Measurements from ENCODE around the gene SLC22A2. TPM values are rescaled to one million over a fixed set of nuclear protein-coding genes. Genes with fewer than 3 reads are reported as not detected.

Gene SLC22A2
- total RNA-seq, 1 donor from 2014 or later = not detected

- H2AFZ ChIP-seq (ENCODE audit: low read depth, low read length) = no peak overlapping the region
- Mint-ChIP-seq H3K27ac (ENCODE audit: unreplicated experiment) (no peak overlapping the region), H3K4me3 (ENCODE audit: unreplicated experiment) (no peak overlapping the region), H3K9me3 (ENCODE audit: unreplicated experiment) (no peaks in the 10 kb centered on the region), H3K36me3 (ENCODE audit: low read depth, unreplicated experiment) (no peaks in the 10 kb centered on the region), H3K27me3 (ENCODE audit: low read depth, unreplicated experiment) (peaks cover 16% of the 10 kb centered on the region), H3K4me1 (ENCODE audit: low read depth, unreplicated experiment) (peaks cover 9% of the 10 kb centered on the region)
- no peaks in the 10 kb centered on the region for H3K79me2 ChIP-seq (ENCODE audit: insufficient read depth, low read length)
- no peaks in the 10 kb centered on the region for H3K4me1 ChIP-seq (ENCODE audit: insufficient read depth, low read length)
- H3K9me3 ChIP-seq (ENCODE audit: insufficient read depth, low read depth, low read length) = no peaks in the 10 kb centered on the region
- no peak overlapping the region for H3K4me2 ChIP-seq (ENCODE audit: low read length)
- no peak overlapping the region for H3K27ac ChIP-seq (ENCODE audit: low read depth, low read length)
- no peak overlapping the region for H3K9ac ChIP-seq (ENCODE audit: low read length)
- no peaks in the 10 kb centered on the region for H4K20me1 ChIP-seq (ENCODE audit: insufficient read depth, low read length)
- H3K36me3 ChIP-seq (ENCODE audit: insufficient read depth, low read length) = no peaks in the 10 kb centered on the region
- peaks cover 3% of the 10 kb centered on the region for H3K27me3 ChIP-seq (ENCODE audit: insufficient read depth, low read length)
- FAIRE-seq = no peak
- no peak for TF ChIP-seq EZH2 (IDR thresholded peaks at IDR 0.05; ENCODE audit: insufficient read depth, low read length)
- TF ChIP-seq, protein P1, sequence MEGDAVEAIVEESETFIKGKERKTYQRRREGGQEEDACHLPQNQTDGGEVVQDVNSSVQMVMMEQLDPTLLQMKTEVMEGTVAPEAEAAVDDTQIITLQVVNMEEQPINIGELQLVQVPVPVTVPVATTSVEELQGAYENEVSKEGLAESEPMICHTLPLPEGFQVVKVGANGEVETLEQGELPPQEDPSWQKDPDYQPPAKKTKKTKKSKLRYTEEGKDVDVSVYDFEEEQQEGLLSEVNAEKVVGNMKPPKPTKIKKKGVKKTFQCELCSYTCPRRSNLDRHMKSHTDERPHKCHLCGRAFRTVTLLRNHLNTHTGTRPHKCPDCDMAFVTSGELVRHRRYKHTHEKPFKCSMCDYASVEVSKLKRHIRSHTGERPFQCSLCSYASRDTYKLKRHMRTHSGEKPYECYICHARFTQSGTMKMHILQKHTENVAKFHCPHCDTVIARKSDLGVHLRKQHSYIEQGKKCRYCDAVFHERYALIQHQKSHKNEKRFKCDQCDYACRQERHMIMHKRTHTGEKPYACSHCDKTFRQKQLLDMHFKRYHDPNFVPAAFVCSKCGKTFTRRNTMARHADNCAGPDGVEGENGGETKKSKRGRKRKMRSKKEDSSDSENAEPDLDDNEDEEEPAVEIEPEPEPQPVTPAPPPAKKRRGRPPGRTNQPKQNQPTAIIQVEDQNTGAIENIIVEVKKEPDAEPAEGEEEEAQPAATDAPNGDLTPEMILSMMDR (IDR thresholded peaks at IDR 0.05; ENCODE audit: insufficient read depth, low read depth, low read length) = no peak
- DNase-seq (ENCODE audit: low read depth) = no peak
- no peak overlapping the region for H3K4me3 ChIP-seq (ENCODE audit: insufficient read depth, low read depth, low read length)
These were observed 977 bp upstream of the SLC22A2 start for GRCh38 chr6:160259598-160259997.

GRCh38 chr6:160259143-160259425 is 463 bp upstream of the SLC22A2 start:
- H3K4me1 Mint-ChIP-seq (ENCODE audit: low read depth, unreplicated experiment) = peaks cover 9% of the 10 kb centered on the region
- H3K4me3 Mint-ChIP-seq (ENCODE audit: unreplicated experiment) = no peak overlapping the region
- DNase-seq (ENCODE audit: low read depth) = no peak
- Histone ChIP-seq H3K4me1 (ENCODE audit: insufficient read depth, low read length) (no peaks in the 10 kb centered on the region), H4K20me1 (ENCODE audit: insufficient read depth, low read length) (no peaks in the 10 kb centered on the region), H3K4me2 (ENCODE audit: low read length) (no peak overlapping the region), H3K27me3 (ENCODE audit: insufficient read depth, low read length) (peaks cover 3% of the 10 kb centered on the region), H3K9me3 (ENCODE audit: insufficient read depth, low read depth, low read length) (no peaks in the 10 kb centered on the region), H3K36me3 (ENCODE audit: insufficient read depth, low read length) (no peaks in the 10 kb centered on the region), H3K27ac (ENCODE audit: low read depth, low read length) (no peak overlapping the region), H3K4me3 (ENCODE audit: insufficient read depth, low read depth, low read length) (no peak overlapping the region), H2AFZ (ENCODE audit: low read depth, low read length) (no peak overlapping the region), H3K9ac (ENCODE audit: low read length) (no peak overlapping the region), H3K79me2 (ENCODE audit: insufficient read depth, low read length) (no peaks in the 10 kb centered on the region)
- no peaks in the 10 kb centered on the region for H3K36me3 Mint-ChIP-seq (ENCODE audit: low read depth, unreplicated experiment)
- H3K27me3 Mint-ChIP-seq (ENCODE audit: low read depth, unreplicated experiment) = peaks cover 16% of the 10 kb centered on the region
- no peak for FAIRE-seq
- no peaks in the 10 kb centered on the region for H3K9me3 Mint-ChIP-seq (ENCODE audit: unreplicated experiment)
- no peak overlapping the region for H3K27ac Mint-ChIP-seq (ENCODE audit: unreplicated experiment)
- TF ChIP-seq EZH2 (IDR thresholded peaks at IDR 0.05; ENCODE audit: insufficient read depth, low read length) = no peak
- TF ChIP-seq, protein P1 (IDR thresholded peaks at IDR 0.05; ENCODE audit: insufficient read depth, low read depth, low read length) = no peak

DNA sequence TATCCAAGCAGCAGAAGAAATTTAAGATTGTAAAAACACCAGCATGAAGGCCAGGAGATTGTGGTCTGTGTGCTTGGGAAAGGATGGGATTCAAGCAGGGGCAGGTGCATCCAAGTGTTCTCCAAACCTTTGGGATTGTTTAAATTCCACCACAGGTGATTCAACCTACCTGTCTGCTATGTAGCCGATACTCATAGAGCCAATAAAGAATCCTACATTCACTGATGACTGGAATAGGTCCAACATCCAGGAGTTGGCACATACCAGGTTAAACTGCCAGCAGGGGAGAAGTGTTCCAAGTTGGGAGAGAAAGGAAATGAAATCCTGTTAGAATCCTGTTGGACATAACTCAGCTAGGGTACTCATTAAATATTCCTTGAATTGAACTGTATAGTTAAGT is 2.2 kb downstream of the SLC22A2 start:
- TF ChIP-seq, protein P1 (IDR thresholded peaks at IDR 0.05; ENCODE audit: insufficient read depth, low read depth, low read length) = no peak
- TF ChIP-seq EZH2 (IDR thresholded peaks at IDR 0.05; ENCODE audit: insufficient read depth, low read length) = no peak
- H3K36me3 ChIP-seq (ENCODE audit: insufficient read depth, low read length) = no peaks in the 10 kb centered on the region
- no peaks in the 10 kb centered on the region for H4K20me1 ChIP-seq (ENCODE audit: insufficient read depth, low read length)
- no peak overlapping the region for H3K27ac ChIP-seq (ENCODE audit: low read depth, low read length)
- H3K4me3 ChIP-seq (ENCODE audit: insufficient read depth, low read depth, low read length) = no peak overlapping the region
- H3K27me3 Mint-ChIP-seq (ENCODE audit: low read depth, unreplicated experiment) = peaks cover 6% of the 10 kb centered on the region
- H3K79me2 ChIP-seq (ENCODE audit: insufficient read depth, low read length) = no peaks in the 10 kb centered on the region
- no peak overlapping the region for H2AFZ ChIP-seq (ENCODE audit: low read depth, low read length)
- peaks cover 3% of the 10 kb centered on the region for H3K27me3 ChIP-seq (ENCODE audit: insufficient read depth, low read length)
- H3K27ac Mint-ChIP-seq (ENCODE audit: unreplicated experiment) = no peak overlapping the region
- no peak overlapping the region for H3K9ac ChIP-seq (ENCODE audit: low read length)
- no peaks in the 10 kb centered on the region for H3K4me1 ChIP-seq (ENCODE audit: insufficient read depth, low read length)
- H3K9me3 Mint-ChIP-seq (ENCODE audit: unreplicated experiment) = no peaks in the 10 kb centered on the region
- H3K4me1 Mint-ChIP-seq (ENCODE audit: low read depth, unreplicated experiment) = peaks cover 9% of the 10 kb centered on the region
- no peaks in the 10 kb centered on the region for H3K9me3 ChIP-seq (ENCODE audit: insufficient read depth, low read depth, low read length)
- H3K36me3 Mint-ChIP-seq (ENCODE audit: low read depth, unreplicated experiment) = no peaks in the 10 kb centered on the region
- DNase-seq (ENCODE audit: low read depth) = no peak
- no peak overlapping the region for H3K4me3 Mint-ChIP-seq (ENCODE audit: unreplicated experiment)
- no peak for FAIRE-seq
- H3K4me2 ChIP-seq (ENCODE audit: low read length) = no peak overlapping the region

Data from astrocyte (in vitro differentiated cells and primary cell).